K562 (cell line): ENCODE measurements around the gene TRIOBP. TPM values are rescaled to one million over a fixed set of nuclear protein-coding genes. Genes with fewer than 3 reads are reported as not detected.
A peak's percentile ranks its signal among the peaks of the same experiment; 100 is the strongest.

Experiments used
- ATAC-seq: fragments of 200-7000 bp; cut with Tn5 transposase; 3 replicates; pipeline ENCODE4 v1.9.1; 2020; ENCODE audit warnings: moderate library complexity
- BruUV-seq: library from RNA; stranded (reverse); fragments of 400-500 nt; replicated peaks from 2 replicates; lab custom pipeline; 2021; lab: Mats Ljungman, UMichigan
- CTCF ChIA-PET: fragments of 300-600 bp; formaldehyde crosslinking; extraction: SDS; loops from one replicate; lab custom pipeline; 2021; ENCODE audit warnings: low intra/inter-chr PET ratio; lab: Yijun Ruan, JAX
- POLR2A ChIA-PET: fragments of 300-600, 350-650 bp; sonication (Branson Sonifier 250); formaldehyde crosslinking; extraction: SDS; loops from one replicate; lab custom pipeline; 2021; ENCODE audit warnings: antibody characterized with exemption, inconsistent platforms; lab: Yijun Ruan, JAX
- DNase-seq, 4 experiments: peaks; one replicate each; pipeline versions ENCODE4 v3.0.0 to v3.0.0-alpha.2; 2011 to 2018; ENCODE audit warnings: low spot score in 3 of 4, mixed read lengths in 3 of 4; ENCODE audit errors: extremely low read depth in 1 of 4
- FAIRE-seq: peaks from 2 replicates; lab custom pipeline; 2011; peaks lifted over from hg19 to GRCh38; lab: Jason Lieb, UNC
- H2AFZ ChIP-seq: 2 replicates; pipeline ENCODE4 v1.6.0; 2011; ENCODE audit warnings: low read depth, low read length, control low read depth, inconsistent platforms
- H3K27ac ChIP-seq: fragments of 200-600 bp; 3 replicates; pipeline ENCODE4 v1.8.0; 2011; ENCODE audit warnings: low read depth, mild to moderate bottlenecking, control low read depth, inconsistent platforms, low read length, moderate library complexity, mixed read lengths; ENCODE audit errors: extremely low read depth
- H3K27me3 ChIP-seq, 2 experiments: fragments of 300-600 bp in 1 of 2; 2 replicates in 1 of 2; 3 replicates in 1 of 2; pipeline versions ENCODE4 v1.6.0 to v1.8.0; 2011; ENCODE audit warnings: inconsistent platforms in 2 of 2, low read length in 2 of 2, mild to moderate bottlenecking in 1 of 2, mixed read lengths in 1 of 2, moderate library complexity in 1 of 2; ENCODE audit not compliant: control insufficient read depth in 2 of 2, insufficient read depth in 2 of 2
- H3K36me3 ChIP-seq: fragments of 300-600 bp; 3 replicates; pipeline ENCODE4 v1.8.0; 2011; ENCODE audit warnings: mild to moderate bottlenecking, low read length, inconsistent platforms; ENCODE audit not compliant: control insufficient read depth, insufficient read depth
- H3K4me1 ChIP-seq, 2 experiments: fragments of 200-600 bp in 1 of 2; replicated peaks in 1 of 2; 2 replicates in 1 of 2; 3 replicates in 1 of 2; pipeline versions ENCODE4 v1.5.1 to v1.8.0; 2011; ENCODE audit warnings: inconsistent platforms in 2 of 2, low read length in 2 of 2, mild to moderate bottlenecking in 1 of 2, mixed read lengths in 1 of 2, moderate library complexity in 1 of 2; ENCODE audit not compliant: control insufficient read depth in 2 of 2, insufficient read depth in 2 of 2
- H3K4me2 ChIP-seq: 2 replicates; pipeline ENCODE4 v1.6.1; 2011; ENCODE audit warnings: low read length, control low read depth, inconsistent platforms, mixed read lengths; ENCODE audit not compliant: insufficient read depth
- H3K4me3 ChIP-seq: fragments of 200-600 bp; sonication (generic), shearing (Covaris generic); 2 replicates; pipeline ENCODE4 v1.5.1; 2016; ENCODE audit warnings: control low read depth, inconsistent platforms
- H3K79me2 ChIP-seq: fragments of 200-600 bp; 3 replicates; pipeline ENCODE4 v1.8.0; 2011; ENCODE audit warnings: low read length, inconsistent platforms; ENCODE audit not compliant: control insufficient read depth, insufficient read depth
- H3K9ac ChIP-seq, 2 experiments: 2 replicates each; pipeline versions ENCODE4 v1.6.0 to v1.6.1; 2011; ENCODE audit warnings: low read depth in 2 of 2, low read length in 2 of 2, control low read depth in 1 of 2, inconsistent platforms in 1 of 2, mild to moderate bottlenecking in 1 of 2, mixed read lengths in 1 of 2; ENCODE audit not compliant: insufficient read depth in 1 of 2
- H3K9me1 ChIP-seq: one replicate; pipeline ENCODE4 v1.6.0; 2011; ENCODE audit warnings: inconsistent platforms, mild to moderate bottlenecking, low read length, moderate library complexity; ENCODE audit not compliant: control insufficient read depth, insufficient read depth
- H3K9me3 ChIP-seq: replicated peaks from 2 replicates; pipeline ENCODE4 v1.5.1; 2011; ENCODE audit warnings: low read depth, low read length, inconsistent platforms; ENCODE audit not compliant: control insufficient read depth, insufficient read depth
- H4K20me1 ChIP-seq: replicated peaks from 2 replicates; pipeline ENCODE4 v1.6.1; 2011; ENCODE audit warnings: low read length, inconsistent platforms, mixed read lengths; ENCODE audit not compliant: control insufficient read depth, insufficient read depth
- ARID2 ChIP-seq: fragments of 450-650 bp; IDR thresholded peaks from 2 replicates; pipeline ENCODE4 v1.6.1; 2017; ENCODE audit warnings: antibody characterized with exemption, mild to moderate bottlenecking
- BRF2 ChIP-seq: IDR thresholded peaks from 3 replicates; pipeline ENCODE4 v1.6.1; 2011; ENCODE audit warnings: borderline replicate concordance, mild to moderate bottlenecking; ENCODE audit not compliant: insufficient read length, insufficient read depth
- E2F6 ChIP-seq, 2 experiments: IDR thresholded peaks; 2 replicates each; pipeline ENCODE4 v1.6.1; 2011; ENCODE audit warnings: borderline replicate concordance in 1 of 2, control low read depth in 1 of 2, low read depth in 1 of 2, low read length in 1 of 2, mild to moderate bottlenecking in 1 of 2, mixed read lengths in 1 of 2, moderate library complexity in 1 of 2; ENCODE audit not compliant: insufficient read depth in 1 of 2, insufficient read length in 1 of 2, poor library complexity in 1 of 2, severe bottlenecking in 1 of 2; ENCODE audit errors: extremely low read depth in 1 of 2
- EP400 ChIP-seq: fragments of 450-650 bp; IDR thresholded peaks from 2 replicates; pipeline ENCODE4 v1.6.1; 2017; ENCODE audit warnings: antibody characterized with exemption, mild to moderate bottlenecking, moderate library complexity
- FOXP4 ChIP-seq: sonication (generic); formaldehyde crosslinking; IDR thresholded peaks from 2 replicates; pipeline ENCODE4 v1.8.0; 2022; ENCODE audit warnings: mild to moderate bottlenecking, missing genetic modification reagents, borderline replicate concordance
- HES1 ChIP-seq: fragments of 450-650 bp; IDR thresholded peaks from 2 replicates; pipeline ENCODE4 v1.6.1; 2016; ENCODE audit warnings: low read depth, mild to moderate bottlenecking, moderate library complexity
- MCM5 ChIP-seq: fragments of 450-650 bp; IDR thresholded peaks from 2 replicates; pipeline ENCODE4 v1.6.1; 2016; ENCODE audit warnings: low read depth
- NR2F6 ChIP-seq: fragments of 450-650 bp; formaldehyde crosslinking; IDR thresholded peaks from 2 replicates; pipeline ENCODE4 v1.4.0; 2020; ENCODE audit warnings: mild to moderate bottlenecking
- PATZ1 ChIP-seq: fragments of 250-450 bp; sonication (Bioruptor Pico); IDR thresholded peaks from 2 replicates; pipeline ENCODE4 v1.5.0; 2020; ENCODE audit warnings: mild to moderate bottlenecking, borderline replicate concordance
- SETDB1 ChIP-seq: IDR thresholded peaks from one replicate; pipeline ENCODE4 v1.6.1; 2012; ENCODE audit warnings: low read length, control low read depth, inconsistent platforms
- SOX6 ChIP-seq: fragments of 450-650 bp; IDR thresholded peaks from 2 replicates; pipeline ENCODE4 v1.6.1; 2014; ENCODE audit warnings: mild to moderate bottlenecking
- SREBF2 ChIP-seq: sonication (generic); formaldehyde crosslinking; IDR thresholded peaks from 2 replicates; pipeline ENCODE4 v1.4.0; 2020; ENCODE audit warnings: mild to moderate bottlenecking, missing genetic modification reagents
- STAG1 ChIP-seq: sonication (generic); formaldehyde crosslinking; IDR thresholded peaks from 2 replicates; pipeline ENCODE4 v1.5.0; 2020; ENCODE audit warnings: missing genetic modification reagents, borderline replicate concordance
- TARDBP ChIP-seq: fragments of 450-650 bp; IDR thresholded peaks from 2 replicates; pipeline ENCODE4 v1.6.1; 2016
- TSC22D4 ChIP-seq: fragments of 450-650 bp; IDR thresholded peaks from 2 replicates; pipeline ENCODE4 v1.6.1; 2016; ENCODE audit warnings: missing genetic modification characterization, missing biosample characterization, control low read depth
- ZNF175 ChIP-seq: fragments of 200-800 bp; sonication (Bioruptor generic); IDR thresholded peaks from 2 replicates; pipeline ENCODE4 v1.6.1; 2016; ENCODE audit warnings: low read depth, mild to moderate bottlenecking, missing genetic modification characterization, missing compliant biosample characterization
- WGBS: fragments of 100-300 bp; shearing (Covaris generic); methylation state at CpG from one replicate; pipeline ENCODE4 v1.1.6; 2016; ENCODE audit warnings: low coverage, mixed read lengths; ENCODE audit not compliant: insufficient coverage; ENCODE audit errors: missing lambda C conversion rate; 5-methylcytosine and 5-hydroxymethylcytosine counted together
- in situ Hi-C: fragments of 300-500 bp; cut with MboI; formaldehyde crosslinking; loops from 4 replicates; pipeline ENCODE4 v1.15.0; 2018; ENCODE audit warnings: inconsistent platforms, mixed read lengths
- intact Hi-C: fragments of 100-400 bp; cut with micrococcal nuclease; formaldehyde crosslinking; loops from 2 replicates; pipeline ENCODE4 v1.14.2; 2022
- polyA plus RNA-seq, 8 experiments: library from polyadenylated mRNA; depleted of rRNA in 4 of 8; stranded (reverse) in 5 of 8; unstranded in 3 of 8; fragments of >200 nt; fragmentation: Nextera tagmentation in 2 of 8; fragmentation: Illumina TruSeq in 1 of 8; extraction: Ambion mirVana in 2 of 8; extraction: Trizol in 1 of 8; gene quantifications; 2 replicates each; pipeline versions ENCODE4 v1.2.1 to v1.2.3, GENCODE V29; 2011 to 2014; ENCODE audit warnings: inconsistent platforms in 1 of 8, missing spikeins in 1 of 8
- total RNA-seq, 7 experiments: library from RNA; depleted of rRNA in 6 of 7; stranded (reverse); fragments of >200 nt in 6 of 7; fragmentation: Illumina TruSeq in 2 of 7; extraction: Trizol in 2 of 7; gene quantifications; 2 replicates each; pipeline versions ENCODE4 v1.2.1 to v1.2.3, GENCODE V29; 2011 to 2021; ENCODE audit warnings: low replicate concordance in 1 of 7

Gene TRIOBP
- total and polyA plus RNA-seq, 9 of the 15 experiments (the other 6 are each of a cell fraction or from before 2014, with no cell fraction given): 0.24 to 13.8 (median 5.5) TPM

- H3K4me2 ChIP-seq: no peak overlapping the region
- POLR2A ChIA-PET: interaction anchor here (0.6 to 2.7 kb wide), 3 partner anchors 12 to 137 kb away, joined by 3 to 11 read pairs (median 3); no protein-coding TSS in a partner anchor
- no peak for FAIRE-seq
These were observed 23.9 kb upstream of the TRIOBP start for GRCh38 chr22:37672920-37673455.

More at GRCh38 chr22:37672920-37673455, 23.9 kb upstream of the TRIOBP start:
- no peaks in the 10 kb centered on the region for H4K20me1 ChIP-seq
- no peak for DNase-seq
- H3K9ac ChIP-seq: peak overlapping the region in 1 of 2 experiments; percentile 74; a peak in 2 of 4 replicates
- H3K4me3 ChIP-seq: no peak overlapping the region
- BruUV-seq: no TSS peak
- peaks cover 19% of the 10 kb centered on the region for H3K79me2 ChIP-seq
- CTCF ChIA-PET: no interaction called here
- no peak for TF ChIP-seq EP400
- TF ChIP-seq SETDB1: no peak
- no peak for TF ChIP-seq ZNF175 (CRISPR knock-in tag)
- TF ChIP-seq FOXP4 (CRISPR knock-in tag): no peak
- no peak for TF ChIP-seq ARID2
- no peak for TF ChIP-seq BRF2
- no peak for TF ChIP-seq MCM5
- TF ChIP-seq TARDBP: no peak
- TF ChIP-seq NR2F6 (CRISPR knock-in tag): no peak
- TF ChIP-seq STAG1 (CRISPR knock-in tag): no peak
- no peak for TF ChIP-seq SOX6
- TF ChIP-seq TSC22D4 (tag): no peak
- TF ChIP-seq E2F6 (IDR thresholded peaks at IDR 0.05; ENCODE audit: borderline replicate concordance in 1 of 2, extremely low read depth in 1 of 2, insufficient read depth in 1 of 2, insufficient read length in 1 of 2, low read depth in 1 of 2, low read length in 1 of 2, poor library complexity in 1 of 2, severe bottlenecking in 1 of 2): no peak
- TF ChIP-seq PATZ1 (CRISPR knock-in tag): no peak
- no peak for TF ChIP-seq HES1
- no peak for TF ChIP-seq SREBF2 (CRISPR knock-in tag)
- H3K27ac ChIP-seq: no peak overlapping the region
- 75% methylated on average over 3 of the region's 11 CpGs for WGBS
- no peak overlapping the region for H2AFZ ChIP-seq
- no peaks in the 10 kb centered on the region for H3K9me3 ChIP-seq
- in situ Hi-C loops: no loop called here
- peaks cover 2 to 53% of the 10 kb centered on the region in 2 experiments; a peak in 3 of 5 replicates for H3K4me1 ChIP-seq
- H3K9me1 ChIP-seq: no peaks in the 10 kb centered on the region
- peaks cover 1% of the 10 kb centered on the region; the same call in 1 of the 3 replicates for H3K36me3 ChIP-seq
- intact Hi-C loops: no loop called here
- ATAC-seq: no peak
- no peaks in the 10 kb centered on the region for H3K27me3 ChIP-seq
